ENCODE measurements around the gene SPATA13.

- TF ChIP-seq, protein P1, sequence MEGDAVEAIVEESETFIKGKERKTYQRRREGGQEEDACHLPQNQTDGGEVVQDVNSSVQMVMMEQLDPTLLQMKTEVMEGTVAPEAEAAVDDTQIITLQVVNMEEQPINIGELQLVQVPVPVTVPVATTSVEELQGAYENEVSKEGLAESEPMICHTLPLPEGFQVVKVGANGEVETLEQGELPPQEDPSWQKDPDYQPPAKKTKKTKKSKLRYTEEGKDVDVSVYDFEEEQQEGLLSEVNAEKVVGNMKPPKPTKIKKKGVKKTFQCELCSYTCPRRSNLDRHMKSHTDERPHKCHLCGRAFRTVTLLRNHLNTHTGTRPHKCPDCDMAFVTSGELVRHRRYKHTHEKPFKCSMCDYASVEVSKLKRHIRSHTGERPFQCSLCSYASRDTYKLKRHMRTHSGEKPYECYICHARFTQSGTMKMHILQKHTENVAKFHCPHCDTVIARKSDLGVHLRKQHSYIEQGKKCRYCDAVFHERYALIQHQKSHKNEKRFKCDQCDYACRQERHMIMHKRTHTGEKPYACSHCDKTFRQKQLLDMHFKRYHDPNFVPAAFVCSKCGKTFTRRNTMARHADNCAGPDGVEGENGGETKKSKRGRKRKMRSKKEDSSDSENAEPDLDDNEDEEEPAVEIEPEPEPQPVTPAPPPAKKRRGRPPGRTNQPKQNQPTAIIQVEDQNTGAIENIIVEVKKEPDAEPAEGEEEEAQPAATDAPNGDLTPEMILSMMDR (conservative IDR thresholded peaks at IDR 0.05; ENCODE audit: low read depth, low read length): no peak
- TF ChIP-seq EZH2phosphoT487 (IDR thresholded peaks at IDR 0.05; ENCODE audit: borderline replicate concordance, low read length) (no peak), EZH2 (IDR thresholded peaks at IDR 0.05; ENCODE audit: low read length, unreplicated experiment) (no peak)
Observed at GRCh38 chr13:24299488-24300114, 139.1 kb downstream of the SPATA13 start.

All from PC-3 (cell line).